ENCODE measurements around the gene ZRANB1. TPM values are rescaled to one million over a fixed set of nuclear protein-coding genes. Genes with fewer than 3 reads are reported as not detected.
A peak's percentile ranks its signal among the peaks of the same experiment; 100 is the strongest.

ZRANB1 gene
- total RNA-seq, 6 donors from 2014 or later, result 14.6 to 35.4 (median 17.1) TPM

DNA sequence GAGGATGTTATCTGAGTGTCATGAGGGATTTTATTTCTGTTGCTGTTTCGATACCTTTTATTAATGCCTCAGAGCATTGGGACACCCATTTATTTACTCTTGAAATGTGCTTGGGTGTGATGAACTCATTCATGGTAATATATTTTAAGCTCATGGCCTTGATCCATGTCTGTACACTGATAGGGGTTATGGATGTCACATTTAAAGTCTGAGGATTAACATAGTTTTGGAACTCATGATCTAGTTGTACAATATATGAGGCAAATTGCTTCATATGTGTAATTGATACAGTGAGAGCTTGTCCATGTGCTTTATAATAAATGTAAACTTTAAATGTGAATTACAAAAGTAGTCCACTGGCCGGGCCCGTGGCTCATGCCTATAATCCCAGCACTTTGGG, 23.0 kb upstream of the ZRANB1 start:
- DNase-seq (no peak), ATAC-seq (ENCODE audit: low FRiP score in 2 of 2) (no peak)
- 89 to 90% methylated on average over 3 of the region's 3 CpGs for WGBS, 2 donors
- peak overlapping the region in 3 of 4 donors; percentile 97 to 98 (median 98) for H3K27ac ChIP-seq
- H3K9me3 ChIP-seq, result no peaks in the 10 kb centered on the region
- H3K27me3 ChIP-seq, result no peaks in the 10 kb centered on the region
- peaks cover 0 to 9% (median 0%) of the 10 kb centered on the region in 4 donors for H3K36me3 ChIP-seq
- H3K4me3 ChIP-seq, result peak overlapping the region in 2 of 4 donors; percentile 84 to 87
- H3K4me1 ChIP-seq, result peaks cover 18 to 36% (median 19%) of the 10 kb centered on the region in 4 donors
- TF ChIP-seq, protein P1, sequence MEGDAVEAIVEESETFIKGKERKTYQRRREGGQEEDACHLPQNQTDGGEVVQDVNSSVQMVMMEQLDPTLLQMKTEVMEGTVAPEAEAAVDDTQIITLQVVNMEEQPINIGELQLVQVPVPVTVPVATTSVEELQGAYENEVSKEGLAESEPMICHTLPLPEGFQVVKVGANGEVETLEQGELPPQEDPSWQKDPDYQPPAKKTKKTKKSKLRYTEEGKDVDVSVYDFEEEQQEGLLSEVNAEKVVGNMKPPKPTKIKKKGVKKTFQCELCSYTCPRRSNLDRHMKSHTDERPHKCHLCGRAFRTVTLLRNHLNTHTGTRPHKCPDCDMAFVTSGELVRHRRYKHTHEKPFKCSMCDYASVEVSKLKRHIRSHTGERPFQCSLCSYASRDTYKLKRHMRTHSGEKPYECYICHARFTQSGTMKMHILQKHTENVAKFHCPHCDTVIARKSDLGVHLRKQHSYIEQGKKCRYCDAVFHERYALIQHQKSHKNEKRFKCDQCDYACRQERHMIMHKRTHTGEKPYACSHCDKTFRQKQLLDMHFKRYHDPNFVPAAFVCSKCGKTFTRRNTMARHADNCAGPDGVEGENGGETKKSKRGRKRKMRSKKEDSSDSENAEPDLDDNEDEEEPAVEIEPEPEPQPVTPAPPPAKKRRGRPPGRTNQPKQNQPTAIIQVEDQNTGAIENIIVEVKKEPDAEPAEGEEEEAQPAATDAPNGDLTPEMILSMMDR (IDR thresholded peaks at IDR 0.05), result no peak
- no peak for TF ChIP-seq POLR2A (IDR thresholded peaks at IDR 0.05)
- TF ChIP-seq POLR2AphosphoS5 (IDR thresholded peaks at IDR 0.05), result no peak
- no peak for TF ChIP-seq EP300 (IDR thresholded peaks at IDR 0.05)

DNA sequence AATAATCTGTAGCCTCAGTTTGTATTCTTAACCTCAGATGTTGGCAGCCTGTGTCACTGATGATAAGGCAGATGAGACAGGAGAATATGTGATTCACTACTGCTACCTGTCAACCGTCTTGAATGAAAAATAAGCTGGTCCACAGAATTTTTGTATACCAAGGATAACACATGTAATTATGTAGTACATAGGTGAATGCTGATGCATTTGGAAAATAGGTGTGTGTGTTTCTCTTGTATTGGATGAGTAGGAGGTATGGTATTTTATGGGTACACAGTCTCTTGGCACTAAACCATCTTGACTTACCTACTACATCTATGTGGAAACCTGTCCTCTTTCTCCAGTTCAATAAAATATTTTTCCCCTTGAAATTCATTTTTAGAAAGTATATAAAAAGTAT, 20.7 kb upstream of the ZRANB1 start:
- TF ChIP-seq POLR2A (IDR thresholded peaks at IDR 0.05), result no peak
- no peak for TF ChIP-seq POLR2AphosphoS5 (IDR thresholded peaks at IDR 0.05)
- TF ChIP-seq, protein P1 (IDR thresholded peaks at IDR 0.05), result no peak
- no peak for TF ChIP-seq EP300 (IDR thresholded peaks at IDR 0.05)

DNA sequence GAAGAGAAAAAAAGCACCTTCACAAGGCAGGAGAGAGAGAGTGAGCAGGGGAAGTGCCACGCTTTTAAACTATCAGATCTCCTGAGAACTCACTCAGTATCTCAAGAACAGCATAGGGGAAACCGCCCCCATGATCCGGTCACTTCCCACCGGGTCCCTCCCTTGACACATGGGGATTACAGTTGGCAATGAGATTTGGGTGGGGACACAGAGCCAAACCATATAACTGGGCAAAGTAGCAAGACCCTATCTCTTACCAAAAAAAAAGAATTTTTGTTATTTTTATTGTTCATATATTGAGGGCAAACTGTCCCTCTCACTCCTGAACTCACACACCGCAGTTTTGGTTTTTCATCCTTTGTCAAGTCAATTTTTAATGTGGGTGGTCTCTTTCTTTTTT, 18.2 kb upstream of the ZRANB1 start:
- ATAC-seq (ENCODE audit: low FRiP score in 2 of 2) (no peak), DNase-seq (no peak)
- 96 to 97% methylated on average over 5 of the region's 5 CpGs for WGBS, 2 donors
- no peaks in the 10 kb centered on the region for H3K27me3 ChIP-seq
- H3K4me3 ChIP-seq, result no peak overlapping the region
- peak overlapping the region in 1 of 4 donors; percentile 1 for H3K27ac ChIP-seq
- no peak for TF ChIP-seq POLR2A (IDR thresholded peaks at IDR 0.05)
- TF ChIP-seq, protein P1 (IDR thresholded peaks at IDR 0.05), result no peak
- TF ChIP-seq EP300 (IDR thresholded peaks at IDR 0.05), result no peak
- H3K36me3 ChIP-seq, result peaks cover 0 to 19% (median 0%) of the 10 kb centered on the region in 4 donors
- peaks cover 13 to 37% (median 16%) of the 10 kb centered on the region in 4 donors for H3K4me1 ChIP-seq
- H3K9me3 ChIP-seq, result no peaks in the 10 kb centered on the region

More for the DNA sequence above, 20.7 kb upstream of the ZRANB1 start:
- H3K9me3 ChIP-seq, result no peaks in the 10 kb centered on the region
- peaks cover 21 to 41% (median 23%) of the 10 kb centered on the region in 4 donors for H3K4me1 ChIP-seq
- H3K4me3 ChIP-seq, result no peak overlapping the region
- ATAC-seq (ENCODE audit: low FRiP score in 2 of 2) (no peak), DNase-seq (no peak)
- WGBS, 2 donors, result 87 to 100% methylated on average over 1 of the region's 1 CpG
- H3K27ac ChIP-seq, result no peak overlapping the region
- peaks cover 0 to 9% (median 0%) of the 10 kb centered on the region in 4 donors for H3K36me3 ChIP-seq
- H3K27me3 ChIP-seq, result no peaks in the 10 kb centered on the region

DNA sequence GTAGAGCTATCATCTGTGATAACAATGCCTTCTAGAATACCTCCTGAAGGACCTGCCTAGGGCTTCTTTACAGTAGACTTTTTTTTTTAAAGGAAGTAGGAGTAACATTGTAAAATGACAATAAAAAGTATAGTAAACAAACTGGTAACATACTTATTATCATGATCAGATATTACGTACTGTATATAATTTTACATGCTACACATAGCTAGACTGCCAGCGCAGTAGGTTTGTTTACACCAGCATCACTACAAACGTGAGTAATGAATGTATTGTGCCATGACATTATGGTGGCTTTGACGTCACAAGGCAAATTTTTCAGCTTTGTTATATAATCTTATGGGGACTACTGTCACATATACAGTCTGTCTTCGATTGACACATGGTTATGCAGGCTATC, 15.4 kb upstream of the ZRANB1 start:
- TF ChIP-seq, protein P1 (IDR thresholded peaks at IDR 0.05), result no peak
- TF ChIP-seq EP300 (IDR thresholded peaks at IDR 0.05), result no peak
- no peak overlapping the region for H3K4me3 ChIP-seq
- H3K4me1 ChIP-seq, result peaks cover 7 to 19% (median 9%) of the 10 kb centered on the region in 4 donors
- no peaks in the 10 kb centered on the region for H3K9me3 ChIP-seq
- no peak overlapping the region for H3K27ac ChIP-seq
- peaks cover 0 to 19% (median 0%) of the 10 kb centered on the region in 4 donors for H3K36me3 ChIP-seq
- ATAC-seq (ENCODE audit: low FRiP score in 2 of 2) (no peak), DNase-seq (no peak)
- WGBS, 2 donors, result 85 to 91% methylated on average over 5 of the region's 5 CpGs
- H3K27me3 ChIP-seq, result no peaks in the 10 kb centered on the region

DNA sequence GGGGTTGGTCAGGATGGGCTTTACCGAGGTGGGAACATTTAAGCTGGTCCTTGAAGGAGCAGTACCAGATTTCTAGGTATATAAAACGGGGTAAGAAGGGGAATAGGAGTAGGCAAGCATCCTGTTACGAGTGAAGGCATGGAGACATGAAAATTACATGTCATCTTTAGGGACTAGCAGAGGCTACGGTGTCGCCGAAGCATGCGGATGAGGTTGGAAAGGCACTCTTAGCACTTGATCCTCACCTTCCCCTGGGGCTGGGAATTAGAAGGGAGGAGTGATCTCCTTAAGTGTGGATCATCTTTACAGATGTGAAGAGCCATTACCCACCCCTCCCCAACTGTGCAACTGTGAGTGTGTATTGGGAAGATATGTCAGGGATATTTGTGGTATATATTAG, 13.8 kb upstream of the ZRANB1 start:
- H3K36me3 ChIP-seq, result peaks cover 0 to 12% (median 0%) of the 10 kb centered on the region in 4 donors
- no peaks in the 10 kb centered on the region for H3K27me3 ChIP-seq
- WGBS, 2 donors, result 92 to 95% methylated on average over 7 of the region's 7 CpGs
- DNase-seq (no peak), ATAC-seq (ENCODE audit: low FRiP score in 2 of 2) (no peak)
- H3K4me3 ChIP-seq, result no peak overlapping the region
- H3K9me3 ChIP-seq, result no peaks in the 10 kb centered on the region
- TF ChIP-seq POLR2A (IDR thresholded peaks at IDR 0.05), result no peak
- TF ChIP-seq, protein P1 (IDR thresholded peaks at IDR 0.05), result no peak
- TF ChIP-seq POLR2AphosphoS5 (IDR thresholded peaks at IDR 0.05), result no peak
- TF ChIP-seq EP300 (IDR thresholded peaks at IDR 0.05), result no peak
- no peak overlapping the region for H3K27ac ChIP-seq
- peaks cover 7 to 15% (median 9%) of the 10 kb centered on the region in 4 donors for H3K4me1 ChIP-seq
